H1 (cell line): ENCODE results near the gene TPST2. TPM values are rescaled to one million over a fixed set of nuclear protein-coding genes. Genes with fewer than 3 reads are reported as not detected.

ENCODE experiments used
- CTCF ChIA-PET: fragments of 300-600 bp; sonication (Branson Sonifier 250); formaldehyde crosslinking; loops from one replicate; lab custom pipeline; 2021; ENCODE audit not compliant: partially characterized antibody; lab: Charles Lee
- POLR2A ChIA-PET: fragments of 300-600 bp; sonication (Branson Sonifier 250); formaldehyde crosslinking; loops from one replicate; lab custom pipeline; 2021; ENCODE audit warnings: inconsistent platforms; ENCODE audit not compliant: partially characterized antibody; lab: Charles Lee
- DNase-seq, 2 experiments: peaks; one replicate each; pipeline versions ENCODE4 v3.0.0 to v3.0.0-alpha.2; 2010 to 2022; ENCODE audit warnings: low spot score in 2 of 2, low read depth in 1 of 2, mixed read lengths in 1 of 2
- FAIRE-seq: peaks from 2 replicates; lab custom pipeline; 2011; peaks lifted over from hg19 to GRCh38; lab: Jason Lieb, UNC
- H2AFZ ChIP-seq: 2 replicates; pipeline ENCODE4 v1.8.1; 2012; ENCODE audit warnings: low read length, inconsistent platforms
- H2AK5ac ChIP-seq: 2 replicates; pipeline ENCODE4 v1.6.1; 2013; ENCODE audit warnings: low read depth, low read length
- H2BK120ac ChIP-seq: replicated peaks from 2 replicates; pipeline ENCODE3; 2013; ENCODE audit warnings: low read depth, low read length, inconsistent platforms
- H2BK12ac ChIP-seq: 2 replicates; pipeline ENCODE4 v1.6.1; 2013; ENCODE audit warnings: low read depth, low read length
- H2BK15ac ChIP-seq: 2 replicates; pipeline ENCODE4 v1.6.1; 2013; ENCODE audit warnings: low read length
- H2BK20ac ChIP-seq: 2 replicates; pipeline ENCODE4 v1.6.1; 2013; ENCODE audit warnings: low read length
- H2BK5ac ChIP-seq: 2 replicates; pipeline ENCODE4 v1.6.1; 2013; ENCODE audit warnings: low read depth, low read length
- H3K14ac ChIP-seq: 2 replicates; pipeline ENCODE4 v1.6.1; 2013; ENCODE audit warnings: inconsistent platforms; ENCODE audit not compliant: insufficient read length
- H3K18ac ChIP-seq: 2 replicates; pipeline ENCODE4 v1.6.1; 2013; ENCODE audit warnings: low read length; ENCODE audit errors: extremely low read depth
- H3K23ac ChIP-seq: 2 replicates; pipeline ENCODE4 v1.6.1; 2013; ENCODE audit warnings: inconsistent platforms; ENCODE audit not compliant: insufficient read length
- H3K23me2 ChIP-seq: 2 replicates; pipeline ENCODE4 v1.6.1; 2013; ENCODE audit warnings: low read depth, low read length
- H3K27ac ChIP-seq: 2 replicates; pipeline ENCODE4 v1.6.1; 2011; ENCODE audit warnings: low read depth, low read length, inconsistent platforms
- H3K27me3 ChIP-seq, 4 experiments: replicated peaks in 1 of 4; 1 replicate in 1 of 4; 2 replicates in 3 of 4; pipeline versions ENCODE4 v1.6.1 to v1.8.1; 2011 to 2013; ENCODE audit warnings: low read length in 3 of 4, mild to moderate bottlenecking in 3 of 4, inconsistent platforms in 2 of 4, mixed read lengths in 2 of 4, moderate library complexity in 1 of 4; ENCODE audit not compliant: control insufficient read depth in 3 of 4, insufficient read depth in 3 of 4; ENCODE audit errors: extremely low read depth in 1 of 4
- H3K36me3 ChIP-seq, 4 experiments: 2 replicates each; pipeline versions ENCODE4 v1.6.1 to v1.8.1; 2011 to 2013; ENCODE audit warnings: mild to moderate bottlenecking in 4 of 4, low read length in 3 of 4, moderate library complexity in 2 of 4, control low read depth in 1 of 4, inconsistent platforms in 1 of 4; ENCODE audit not compliant: insufficient read depth in 4 of 4, control insufficient read depth in 2 of 4
- H3K4ac ChIP-seq: replicated peaks from 2 replicates; pipeline ENCODE3; 2013; ENCODE audit warnings: low read length, low read depth, mixed read lengths, inconsistent platforms; ENCODE audit not compliant: insufficient read length
- H3K4me1 ChIP-seq, 4 experiments: replicated peaks in 1 of 4; 1 replicate in 1 of 4; 2 replicates in 3 of 4; pipeline versions ENCODE4 v1.6.1 to v1.8.1; 2011 to 2013; ENCODE audit warnings: low read length in 3 of 4, inconsistent platforms in 2 of 4, mixed read lengths in 1 of 4; ENCODE audit not compliant: insufficient read depth in 4 of 4, control insufficient read depth in 3 of 4
- H3K4me2 ChIP-seq, 2 experiments: 2 replicates each; pipeline versions ENCODE4 v1.6.1 to v1.8.1; 2011 to 2013; ENCODE audit warnings: low read depth in 2 of 2, low read length in 2 of 2, control low read depth in 1 of 2, inconsistent platforms in 1 of 2, mild to moderate bottlenecking in 1 of 2; ENCODE audit not compliant: insufficient read depth in 1 of 2
- H3K4me3 ChIP-seq, 4 experiments: fragments of 200-600, 300-600 bp in 1 of 4; sonication (generic), shearing (Covaris generic), sonication (Bioruptor Twin) in 1 of 4; 2 replicates each; pipeline versions ENCODE4 v1.5.1 to v1.8.1; 2011 to 2016; ENCODE audit warnings: low read length in 4 of 4, low read depth in 3 of 4, control low read depth in 2 of 4, inconsistent platforms in 2 of 4, mild to moderate bottlenecking in 2 of 4, mixed read lengths in 1 of 4, moderate library complexity in 1 of 4; ENCODE audit not compliant: insufficient read depth in 2 of 4; ENCODE audit errors: extremely low read depth in 1 of 4
- H3K56ac ChIP-seq: replicated peaks from 2 replicates; pipeline ENCODE3; 2013; ENCODE audit warnings: low read depth, mild to moderate bottlenecking, mixed read lengths, low read length, inconsistent platforms; ENCODE audit not compliant: insufficient read length
- H3K79me1 ChIP-seq: 2 replicates; pipeline ENCODE4 v1.6.1; 2013; ENCODE audit warnings: low read depth, low read length, control low read depth
- H3K79me2 ChIP-seq, 2 experiments: 2 replicates each; pipeline versions ENCODE4 v1.6.1 to v1.8.1; 2012 to 2013; ENCODE audit warnings: low read length in 2 of 2, mild to moderate bottlenecking in 2 of 2, inconsistent platforms in 1 of 2; ENCODE audit not compliant: insufficient read depth in 2 of 2, control insufficient read depth in 1 of 2
- H3K9ac ChIP-seq, 4 experiments: replicated peaks in 1 of 4; 1 replicate in 1 of 4; 2 replicates in 3 of 4; pipeline versions ENCODE4 v1.6.1 to v1.8.1; 2011 to 2013; ENCODE audit warnings: low read depth in 3 of 4, low read length in 3 of 4, control low read depth in 2 of 4, mild to moderate bottlenecking in 2 of 4, moderate library complexity in 2 of 4, inconsistent platforms in 1 of 4; ENCODE audit errors: extremely low read depth in 1 of 4
- H3K9me3 ChIP-seq, 2 experiments: 2 replicates each; pipeline versions ENCODE4 v1.6.1 to v1.8.1; 2012 to 2013; ENCODE audit warnings: mild to moderate bottlenecking in 2 of 2, moderate library complexity in 2 of 2, control low read depth in 1 of 2, inconsistent platforms in 1 of 2, low read depth in 1 of 2, low read length in 1 of 2, mixed read lengths in 1 of 2; ENCODE audit not compliant: insufficient read depth in 2 of 2
- H4K20me1 ChIP-seq, 2 experiments: replicated peaks in 1 of 2; 2 replicates each; pipeline versions ENCODE3 to v1.8.1; 2011 to 2013; ENCODE audit warnings: inconsistent platforms in 2 of 2, low read length in 2 of 2, mild to moderate bottlenecking in 1 of 2; ENCODE audit not compliant: insufficient read depth in 2 of 2, control insufficient read depth in 1 of 2
- H4K5ac ChIP-seq: 2 replicates; pipeline ENCODE4 v1.6.1; 2013; ENCODE audit warnings: low read length, low read depth, mixed read lengths, inconsistent platforms; ENCODE audit not compliant: insufficient read length
- H4K8ac ChIP-seq: 2 replicates; pipeline ENCODE4 v1.8.0; 2013; ENCODE audit warnings: mild to moderate bottlenecking, moderate library complexity, low read length, inconsistent platforms; ENCODE audit not compliant: insufficient read depth; ENCODE audit errors: extremely low read depth
- H4K91ac ChIP-seq: replicated peaks from 2 replicates; pipeline ENCODE3; 2013; ENCODE audit warnings: low read length, mixed read lengths, inconsistent platforms; ENCODE audit not compliant: insufficient read length
- BRCA1 ChIP-seq: IDR thresholded peaks from 2 replicates; pipeline ENCODE4 v1.6.1; 2012; ENCODE audit warnings: low read depth, low read length, improper control_type of control experiment
- POLR2AphosphoS5 ChIP-seq: IDR thresholded peaks from 2 replicates; pipeline ENCODE4 v1.6.1; 2011; ENCODE audit warnings: low read depth, low read length
- WGBS, 2 experiments: shearing (Covaris generic) in 1 of 2; methylation state at CpG; one replicate each; pipeline versions ENCODE4 v1.1.6 to v1.1.7; 2013 to 2015; ENCODE audit warnings: low lambda C conversion rate in 2 of 2, mixed read lengths in 2 of 2, inconsistent platforms in 1 of 2, low coverage in 1 of 2, missing lambda C conversion rate in 1 of 2; ENCODE audit not compliant: insufficient replicate concordance in 2 of 2, insufficient coverage in 1 of 2, insufficient read length in 1 of 2; ENCODE audit errors: extremely low coverage in 1 of 2, missing lambda C conversion rate in 1 of 2; 5-methylcytosine and 5-hydroxymethylcytosine counted together
- polyA plus RNA-seq, 7 experiments: library from polyadenylated mRNA; depleted of rRNA in 3 of 7; stranded (reverse) in 5 of 7; unstranded in 2 of 7; fragments of >200 nt in 5 of 7; fragments of 200-250 nt in 2 of 7; gene quantifications; 1 replicate in 5 of 7; 2 replicates in 1 of 7; 4 replicates in 1 of 7; pipeline versions ENCODE4 v1.2.1 to v1.2.3, GENCODE V29; 2011 to 2013; ENCODE audit warnings: missing spikeins in 2 of 7, mixed read lengths in 2 of 7
- total RNA-seq: library from RNA; stranded (reverse); fragmentation: NEBNext Ultra II Directional; extraction: Animal tissue kit (Norgen Biotek cat#: 25700); gene quantifications from 2 replicates; pipeline ENCODE4 v1.2.1, GENCODE V29; 2021

The TPST2 gene
- total and polyA plus RNA-seq, 2 of the 8 experiments (the other 6 are each of a cell fraction or from before 2014, with no cell fraction given) = 58.8 to 143 TPM

GRCh38 chr22:26536056-26536761 lies 53.7 kb downstream of the TPST2 start:
- H3K27me3 ChIP-seq = no peaks in the 10 kb centered on the region
- H2BK5ac ChIP-seq = no peak overlapping the region
- H3K9me3 ChIP-seq = no peaks in the 10 kb centered on the region
- peaks cover 7 to 9% of the 10 kb centered on the region in 2 experiments for H4K20me1 ChIP-seq
- WGBS, 2 experiments = 90% methylated on average over 11 of the region's 12 CpGs; no CpG with 5 or more reads in 1 of the 2 experiments
- TF ChIP-seq BRCA1 (no peak), POLR2AphosphoS5 (no peak)
- H3K23me2 ChIP-seq = no peaks in the 10 kb centered on the region
- H3K4me2 ChIP-seq = no peak overlapping the region
- H3K79me2 ChIP-seq = peaks cover 0 to 7% of the 10 kb centered on the region in 2 experiments; a peak in 2 of 4 replicates
- DNase-seq (no peak), FAIRE-seq (no peak)
- H2BK12ac ChIP-seq = no peak overlapping the region
- no peak overlapping the region for H2AFZ ChIP-seq
- H3K27ac ChIP-seq = no peak overlapping the region
- H2BK120ac ChIP-seq = no peak overlapping the region
- H2AK5ac ChIP-seq = no peak overlapping the region
- H3K4me3 ChIP-seq = no peak overlapping the region
- H3K23ac ChIP-seq = no peak overlapping the region
- CTCF ChIA-PET = interaction anchor here (1.0 to 1.7 kb wide), 4 partner anchors 9 to 129 kb away, joined by 3 to 5 read pairs (median 4); no protein-coding TSS in a partner anchor
- H3K4ac ChIP-seq = no peak overlapping the region
- H4K91ac ChIP-seq = no peak overlapping the region
- H3K4me1 ChIP-seq = no peaks in the 10 kb centered on the region
- H3K56ac ChIP-seq = no peak overlapping the region
- no peak overlapping the region for H3K9ac ChIP-seq
- H3K14ac ChIP-seq = no peak overlapping the region
- H3K79me1 ChIP-seq = peaks cover 3% of the 10 kb centered on the region
- no peak overlapping the region for H2BK15ac ChIP-seq
- H3K36me3 ChIP-seq = peaks cover 10 to 49% (median 23%) of the 10 kb centered on the region in 4 experiments
- no peak overlapping the region for H2BK20ac ChIP-seq
- H3K18ac ChIP-seq = no peak overlapping the region
- H4K8ac ChIP-seq = no peak overlapping the region
- POLR2A ChIA-PET = interaction anchor here (0.9 to 1.9 kb wide), 4 partner anchors 12 to 48 kb away, joined by 3 to 4 read pairs (median 3); partner anchors contain the start of gene TFIP11
- H4K5ac ChIP-seq = no peak overlapping the region
